Panc1 (cell line): Measurements from ENCODE around the gene MYORG. TPM values are rescaled to one million over a fixed set of nuclear protein-coding genes. Genes with fewer than 3 reads are reported as not detected.

Source experiments
- ATAC-seq: fragments of 200-7000 bp; cut with Tn5 transposase; 2 replicates; pipeline ENCODE4 v1.9.1; 2020; ENCODE audit warnings: mild to moderate bottlenecking, moderate library complexity
- BruUV-seq: library from RNA; stranded (reverse); fragments of 400-500 nt; replicated peaks from 2 replicates; lab custom pipeline; 2021; lab: Mats Ljungman, UMichigan
- CTCF ChIA-PET: fragments of 300-600 bp; sonication (Branson Sonifier 250); formaldehyde crosslinking; loops from one replicate; lab custom pipeline; 2022; ENCODE audit warnings: antibody characterized with exemption; lab: Charles Lee
- POLR2A ChIA-PET: fragments of 300-600 bp; sonication (Branson Sonifier 250); formaldehyde crosslinking; loops from one replicate; lab custom pipeline; 2022; ENCODE audit warnings: antibody characterized with exemption; lab: Charles Lee
- DNase-seq: peaks from one replicate; pipeline ENCODE4 v3.0.0-alpha.2; 2010; ENCODE audit warnings: low read depth, low spot score
- H3K27ac ChIP-seq: 2 replicates; pipeline ENCODE4 v1.5.1; 2011; ENCODE audit warnings: mild to moderate bottlenecking, low read length, inconsistent platforms
- H3K27me3 ChIP-seq: fragments of 200-500 bp; sonication (Bioruptor generic); 2 replicates; pipeline ENCODE4 v1.6.0; 2014; ENCODE audit warnings: low read length, inconsistent platforms; ENCODE audit not compliant: control insufficient read depth, insufficient read depth
- H3K36me3 ChIP-seq: fragments of 200-500 bp; sonication (Bioruptor generic); 2 replicates; pipeline ENCODE4 v1.5.1; 2014; ENCODE audit warnings: inconsistent platforms, mild to moderate bottlenecking, low read length, moderate library complexity; ENCODE audit not compliant: control insufficient read depth, insufficient read depth
- H3K4me1 ChIP-seq: 2 replicates; pipeline ENCODE4 v1.5.1; 2011; ENCODE audit warnings: inconsistent platforms, mild to moderate bottlenecking, low read length, moderate library complexity; ENCODE audit not compliant: control insufficient read depth, insufficient read depth
- H3K4me3 ChIP-seq, 2 experiments: 2 replicates each; pipeline ENCODE4 v1.5.1; 2011 to 2012; ENCODE audit warnings: low read depth in 2 of 2, low read length in 2 of 2, mild to moderate bottlenecking in 2 of 2, inconsistent platforms in 1 of 2, moderate library complexity in 1 of 2
- H3K9me3 ChIP-seq: fragments of 200-500 bp; sonication (Bioruptor generic); 2 replicates; pipeline ENCODE4 v1.5.1; 2014; ENCODE audit warnings: low read depth, mild to moderate bottlenecking, inconsistent platforms, low read length, moderate library complexity; ENCODE audit not compliant: control insufficient read depth, insufficient read depth
- POLR2AphosphoS5 ChIP-seq: IDR thresholded peaks from 2 replicates; pipeline ENCODE4 v1.6.1; 2012; ENCODE audit warnings: mild to moderate bottlenecking, low read depth, low read length, moderate library complexity
- SIN3A ChIP-seq: IDR thresholded peaks from 2 replicates; pipeline ENCODE4 v1.6.1; 2012; ENCODE audit warnings: low read depth, mild to moderate bottlenecking, low read length, moderate library complexity, borderline replicate concordance; ENCODE audit not compliant: insufficient read depth
- TCF7L2 ChIP-seq: IDR thresholded peaks from 2 replicates; pipeline ENCODE4 v1.6.1; 2011; ENCODE audit warnings: mild to moderate bottlenecking, low read depth, low read length, inconsistent platforms
- in situ Hi-C: cut with HindIII; loops from 2 replicates; pipeline ENCODE4 v1.10.0; 2016; ENCODE audit warnings: low sequenced_read_pairs, low pct_unique_long_range_greater_than_20kb
- intact Hi-C: fragments of 100-400 bp; cut with micrococcal nuclease; formaldehyde crosslinking; loops from one replicate; pipeline ENCODE4 v1.10.0; 2022; ENCODE audit not compliant: unreplicated experiment
- total RNA-seq: library from RNA; stranded (reverse); gene quantifications from one replicate; pipeline ENCODE4 v1.2.1, GENCODE V29; 2021; ENCODE audit not compliant: unreplicated experiment
- TF ChIP-seq, protein P1 (sequence below): fragments of 450-650 bp; IDR thresholded peaks from 2 replicates; pipeline ENCODE4 v1.5.1; 2017; ENCODE audit warnings: mild to moderate bottlenecking
- TF ChIP-seq, protein P2 (sequence below), 2 experiments: IDR thresholded peaks; 2 replicates each; pipeline ENCODE4 v1.6.1; 2011 to 2012; ENCODE audit warnings: low read depth in 2 of 2, control low read depth in 1 of 2, low read length in 1 of 2, mild to moderate bottlenecking in 1 of 2, moderate library complexity in 1 of 2; ENCODE audit not compliant: insufficient read depth in 1 of 2

The MYORG gene
- total RNA-seq, 1 experiment from 2014 or later, result 9.7 TPM

DNA sequence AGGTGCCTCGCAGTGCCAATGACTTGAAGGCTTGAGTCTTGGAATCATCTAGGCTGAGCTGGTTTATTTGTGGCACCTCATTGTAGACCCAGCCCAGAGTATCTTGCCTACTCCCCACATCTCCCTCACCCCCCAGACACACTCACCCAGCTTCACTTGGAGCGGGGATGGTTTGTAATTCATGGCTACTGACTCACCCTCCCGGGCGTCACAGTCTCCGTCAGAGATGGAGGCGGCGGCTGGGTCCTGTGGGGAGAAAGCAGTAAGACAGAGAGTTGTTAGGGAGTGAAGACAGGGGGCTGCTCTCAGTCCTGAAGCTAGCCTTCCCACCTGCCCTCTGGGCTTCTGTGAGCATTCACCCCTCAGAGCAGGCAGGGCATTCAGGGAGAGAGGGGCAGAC, 29.0 kb upstream of the MYORG start:
- ATAC-seq (no peak), DNase-seq (no peak)
- Histone ChIP-seq H3K4me1 (no peaks in the 10 kb centered on the region), H3K27ac (no peak overlapping the region), H3K4me3 (no peak overlapping the region), H3K9me3 (no peaks in the 10 kb centered on the region), H3K27me3 (no peaks in the 10 kb centered on the region), H3K36me3 (no peaks in the 10 kb centered on the region; the same call in 1 of the 2 replicates)
- ChIA-PET POLR2A (no interaction called here), CTCF (no interaction called here)
- intact Hi-C loops (loop anchor here (2.0 kb wide), 1 partner anchor 95 kb away; no protein-coding TSS in a partner anchor), in situ Hi-C loops (no loop called here)
- TF ChIP-seq, protein P1, sequence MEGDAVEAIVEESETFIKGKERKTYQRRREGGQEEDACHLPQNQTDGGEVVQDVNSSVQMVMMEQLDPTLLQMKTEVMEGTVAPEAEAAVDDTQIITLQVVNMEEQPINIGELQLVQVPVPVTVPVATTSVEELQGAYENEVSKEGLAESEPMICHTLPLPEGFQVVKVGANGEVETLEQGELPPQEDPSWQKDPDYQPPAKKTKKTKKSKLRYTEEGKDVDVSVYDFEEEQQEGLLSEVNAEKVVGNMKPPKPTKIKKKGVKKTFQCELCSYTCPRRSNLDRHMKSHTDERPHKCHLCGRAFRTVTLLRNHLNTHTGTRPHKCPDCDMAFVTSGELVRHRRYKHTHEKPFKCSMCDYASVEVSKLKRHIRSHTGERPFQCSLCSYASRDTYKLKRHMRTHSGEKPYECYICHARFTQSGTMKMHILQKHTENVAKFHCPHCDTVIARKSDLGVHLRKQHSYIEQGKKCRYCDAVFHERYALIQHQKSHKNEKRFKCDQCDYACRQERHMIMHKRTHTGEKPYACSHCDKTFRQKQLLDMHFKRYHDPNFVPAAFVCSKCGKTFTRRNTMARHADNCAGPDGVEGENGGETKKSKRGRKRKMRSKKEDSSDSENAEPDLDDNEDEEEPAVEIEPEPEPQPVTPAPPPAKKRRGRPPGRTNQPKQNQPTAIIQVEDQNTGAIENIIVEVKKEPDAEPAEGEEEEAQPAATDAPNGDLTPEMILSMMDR, result no peak
- TF ChIP-seq, protein P2, sequence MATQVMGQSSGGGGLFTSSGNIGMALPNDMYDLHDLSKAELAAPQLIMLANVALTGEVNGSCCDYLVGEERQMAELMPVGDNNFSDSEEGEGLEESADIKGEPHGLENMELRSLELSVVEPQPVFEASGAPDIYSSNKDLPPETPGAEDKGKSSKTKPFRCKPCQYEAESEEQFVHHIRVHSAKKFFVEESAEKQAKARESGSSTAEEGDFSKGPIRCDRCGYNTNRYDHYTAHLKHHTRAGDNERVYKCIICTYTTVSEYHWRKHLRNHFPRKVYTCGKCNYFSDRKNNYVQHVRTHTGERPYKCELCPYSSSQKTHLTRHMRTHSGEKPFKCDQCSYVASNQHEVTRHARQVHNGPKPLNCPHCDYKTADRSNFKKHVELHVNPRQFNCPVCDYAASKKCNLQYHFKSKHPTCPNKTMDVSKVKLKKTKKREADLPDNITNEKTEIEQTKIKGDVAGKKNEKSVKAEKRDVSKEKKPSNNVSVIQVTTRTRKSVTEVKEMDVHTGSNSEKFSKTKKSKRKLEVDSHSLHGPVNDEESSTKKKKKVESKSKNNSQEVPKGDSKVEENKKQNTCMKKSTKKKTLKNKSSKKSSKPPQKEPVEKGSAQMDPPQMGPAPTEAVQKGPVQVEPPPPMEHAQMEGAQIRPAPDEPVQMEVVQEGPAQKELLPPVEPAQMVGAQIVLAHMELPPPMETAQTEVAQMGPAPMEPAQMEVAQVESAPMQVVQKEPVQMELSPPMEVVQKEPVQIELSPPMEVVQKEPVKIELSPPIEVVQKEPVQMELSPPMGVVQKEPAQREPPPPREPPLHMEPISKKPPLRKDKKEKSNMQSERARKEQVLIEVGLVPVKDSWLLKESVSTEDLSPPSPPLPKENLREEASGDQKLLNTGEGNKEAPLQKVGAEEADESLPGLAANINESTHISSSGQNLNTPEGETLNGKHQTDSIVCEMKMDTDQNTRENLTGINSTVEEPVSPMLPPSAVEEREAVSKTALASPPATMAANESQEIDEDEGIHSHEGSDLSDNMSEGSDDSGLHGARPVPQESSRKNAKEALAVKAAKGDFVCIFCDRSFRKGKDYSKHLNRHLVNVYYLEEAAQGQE (IDR thresholded peaks at IDR 0.05; ENCODE audit: insufficient read depth in 1 of 2, low read depth in 2 of 2, low read length in 1 of 2), result no peak
- TF ChIP-seq SIN3A, result no peak
- TF ChIP-seq POLR2AphosphoS5, result no peak
- TF ChIP-seq TCF7L2, result no peak
- no TSS peak for BruUV-seq

DNA sequence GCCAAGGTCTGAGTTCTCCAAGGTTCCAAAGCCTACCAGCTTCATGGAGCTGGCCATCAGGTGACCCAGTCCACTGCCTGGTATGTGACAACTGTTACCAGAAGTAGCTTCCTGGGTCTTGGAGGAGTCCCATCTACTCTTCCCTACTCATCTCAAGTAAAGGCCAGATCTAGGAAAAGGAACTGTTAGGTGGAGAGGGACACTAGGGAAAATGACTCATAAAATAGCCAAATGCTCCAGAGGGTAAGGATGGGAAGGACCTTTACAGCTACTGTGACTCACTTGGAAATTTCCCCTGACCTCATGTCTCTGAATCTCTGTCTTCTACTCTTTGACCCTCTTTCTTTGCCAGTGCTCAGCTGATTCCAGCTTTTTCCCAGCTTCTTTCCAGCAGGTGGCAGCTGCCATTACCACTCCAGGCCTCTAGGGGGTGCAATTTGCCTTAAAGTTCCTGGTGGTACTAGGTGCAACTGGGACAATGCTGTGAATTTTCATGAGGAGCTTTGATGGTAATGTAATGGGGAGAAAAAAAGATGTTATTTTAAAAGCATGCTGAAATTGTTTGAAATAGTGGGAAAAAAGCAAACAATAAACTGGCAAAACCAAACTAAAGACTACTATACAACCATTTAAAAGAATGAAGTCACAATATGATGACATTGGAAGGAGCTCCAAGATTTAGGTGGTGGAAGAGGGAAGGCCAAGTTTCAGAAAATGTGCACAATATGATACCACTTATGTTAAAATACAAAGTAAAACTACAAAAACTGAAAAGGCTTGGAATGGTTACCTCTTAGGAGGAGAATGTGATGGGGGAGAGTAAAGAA, 27.1 kb upstream of the MYORG start:
- Histone ChIP-seq H3K4me1 (no peaks in the 10 kb centered on the region), H3K9me3 (no peaks in the 10 kb centered on the region), H3K27ac (no peak overlapping the region), H3K36me3 (no peaks in the 10 kb centered on the region; the same call in none of the 2 replicates), H3K4me3 (no peak overlapping the region), H3K27me3 (no peaks in the 10 kb centered on the region)
- no TSS peak for BruUV-seq
- TF ChIP-seq, protein P1, result peak; percentile 98
- TF ChIP-seq, protein P2 (IDR thresholded peaks at IDR 0.05; ENCODE audit: insufficient read depth in 1 of 2, low read depth in 2 of 2, low read length in 1 of 2), result no peak
- CTCF ChIA-PET, result interaction anchor here (0.5 to 2.2 kb wide), 31 partner anchors 9 to 295 kb away, joined by 3 to 21 read pairs (median 5); partner anchors contain the start of genes ENHO and MYORG
- in situ Hi-C loops, result no loop called here
- ATAC-seq (peak; percentile 85), DNase-seq (peak; percentile 66)
- intact Hi-C loops, result loop anchor here (2.0 to 5.0 kb wide), 3 partner anchors 97 to 184 kb away; partner anchors contain the start of gene CNTFR
- POLR2A ChIA-PET, result interaction anchor here (0.6 kb wide), 1 partner anchor 1484 kb away, joined by 8 read pairs; no protein-coding TSS in a partner anchor
